ENCODE data around the gene TFPI.
"Not testable (repeated sequence)": the region's sequence is repeated elsewhere in the genome, so short reads cannot be mapped to it uniquely, and the experiment has no call there.

GRCh38 chr2:187571996-187572395 is 17.8 kb upstream of the TFPI start:
- TF ChIP-seq CTCF (IDR thresholded peaks at IDR 0.05; ENCODE audit: poor library complexity); EZH2phosphoT487 (IDR thresholded peaks at IDR 0.05; ENCODE audit: low read depth, severe bottlenecking, unreplicated experiment); EZH2 (IDR thresholded peaks at IDR 0.05; ENCODE audit: borderline replicate concordance): not testable (repeated sequence)

All from hepatocyte (in vitro differentiated cells).